ENCODE data around the gene SV2B. TPM values are rescaled to one million over a fixed set of nuclear protein-coding genes. Genes with fewer than 3 reads are reported as not detected.

Gene SV2B
- total and polyA plus RNA-seq, 2 experiments from 2014 or later = 0.06 to 0.76 TPM

DNA sequence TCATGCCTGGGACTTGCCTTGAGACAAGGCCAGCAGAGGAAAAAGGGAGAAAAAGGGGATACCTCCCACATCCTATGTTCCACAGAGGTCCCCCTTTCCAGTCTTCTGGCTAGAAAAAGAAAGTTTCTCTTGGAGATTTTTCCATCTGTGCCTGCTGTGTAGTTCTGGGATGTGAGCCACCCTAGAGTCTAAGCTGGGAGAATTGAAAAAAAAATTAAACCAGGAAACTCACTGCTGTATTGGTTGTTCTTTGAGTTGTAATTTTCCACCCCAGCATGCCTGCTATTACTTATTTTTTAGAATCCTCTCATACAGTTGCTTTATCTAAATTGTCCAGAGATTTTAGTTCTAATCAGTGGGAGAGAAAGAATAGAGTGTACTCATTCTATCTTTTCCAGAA, 68.4 kb downstream of the SV2B start:
- no peak overlapping the region for H3K4me3 Mint-ChIP-seq
- H3K4me1 Mint-ChIP-seq = no peaks in the 10 kb centered on the region
- no peak overlapping the region for H2AFZ ChIP-seq
- H4K20me1 ChIP-seq (replicated peaks; ENCODE audit: insufficient read depth) = no peaks in the 10 kb centered on the region
- ATAC-seq (no peak), DNase-seq (ENCODE audit: low spot score) (no peak)
- H3K36me3 Mint-ChIP-seq (ENCODE audit: low read depth) = peaks cover 11% of the 10 kb centered on the region; the same call in 2 of the 3 replicates
- H3K4me2 ChIP-seq = no peak overlapping the region
- H3K9me2 ChIP-seq (ENCODE audit: insufficient read depth) = no peaks in the 10 kb centered on the region
- H3K27me3 Mint-ChIP-seq (ENCODE audit: insufficient read depth, low read depth, poor library complexity) = peaks cover 4% of the 10 kb centered on the region
- H3K36me3 ChIP-seq (ENCODE audit: insufficient read depth) = no peaks in the 10 kb centered on the region
- no peak overlapping the region for H3K27ac ChIP-seq (ENCODE audit: low read depth)
- no peak for TF ChIP-seq JUNB (IDR thresholded peaks at IDR 0.05; ENCODE audit: unreplicated experiment)
- TF ChIP-seq ZNF331 (CRISPR knock-in tag; IDR thresholded peaks at IDR 0.05; ENCODE audit: low read depth) = no peak
- no peak for TF ChIP-seq EZH2phosphoT487 (IDR thresholded peaks at IDR 0.05; ENCODE audit: unreplicated experiment)
- TF ChIP-seq, protein P1, sequence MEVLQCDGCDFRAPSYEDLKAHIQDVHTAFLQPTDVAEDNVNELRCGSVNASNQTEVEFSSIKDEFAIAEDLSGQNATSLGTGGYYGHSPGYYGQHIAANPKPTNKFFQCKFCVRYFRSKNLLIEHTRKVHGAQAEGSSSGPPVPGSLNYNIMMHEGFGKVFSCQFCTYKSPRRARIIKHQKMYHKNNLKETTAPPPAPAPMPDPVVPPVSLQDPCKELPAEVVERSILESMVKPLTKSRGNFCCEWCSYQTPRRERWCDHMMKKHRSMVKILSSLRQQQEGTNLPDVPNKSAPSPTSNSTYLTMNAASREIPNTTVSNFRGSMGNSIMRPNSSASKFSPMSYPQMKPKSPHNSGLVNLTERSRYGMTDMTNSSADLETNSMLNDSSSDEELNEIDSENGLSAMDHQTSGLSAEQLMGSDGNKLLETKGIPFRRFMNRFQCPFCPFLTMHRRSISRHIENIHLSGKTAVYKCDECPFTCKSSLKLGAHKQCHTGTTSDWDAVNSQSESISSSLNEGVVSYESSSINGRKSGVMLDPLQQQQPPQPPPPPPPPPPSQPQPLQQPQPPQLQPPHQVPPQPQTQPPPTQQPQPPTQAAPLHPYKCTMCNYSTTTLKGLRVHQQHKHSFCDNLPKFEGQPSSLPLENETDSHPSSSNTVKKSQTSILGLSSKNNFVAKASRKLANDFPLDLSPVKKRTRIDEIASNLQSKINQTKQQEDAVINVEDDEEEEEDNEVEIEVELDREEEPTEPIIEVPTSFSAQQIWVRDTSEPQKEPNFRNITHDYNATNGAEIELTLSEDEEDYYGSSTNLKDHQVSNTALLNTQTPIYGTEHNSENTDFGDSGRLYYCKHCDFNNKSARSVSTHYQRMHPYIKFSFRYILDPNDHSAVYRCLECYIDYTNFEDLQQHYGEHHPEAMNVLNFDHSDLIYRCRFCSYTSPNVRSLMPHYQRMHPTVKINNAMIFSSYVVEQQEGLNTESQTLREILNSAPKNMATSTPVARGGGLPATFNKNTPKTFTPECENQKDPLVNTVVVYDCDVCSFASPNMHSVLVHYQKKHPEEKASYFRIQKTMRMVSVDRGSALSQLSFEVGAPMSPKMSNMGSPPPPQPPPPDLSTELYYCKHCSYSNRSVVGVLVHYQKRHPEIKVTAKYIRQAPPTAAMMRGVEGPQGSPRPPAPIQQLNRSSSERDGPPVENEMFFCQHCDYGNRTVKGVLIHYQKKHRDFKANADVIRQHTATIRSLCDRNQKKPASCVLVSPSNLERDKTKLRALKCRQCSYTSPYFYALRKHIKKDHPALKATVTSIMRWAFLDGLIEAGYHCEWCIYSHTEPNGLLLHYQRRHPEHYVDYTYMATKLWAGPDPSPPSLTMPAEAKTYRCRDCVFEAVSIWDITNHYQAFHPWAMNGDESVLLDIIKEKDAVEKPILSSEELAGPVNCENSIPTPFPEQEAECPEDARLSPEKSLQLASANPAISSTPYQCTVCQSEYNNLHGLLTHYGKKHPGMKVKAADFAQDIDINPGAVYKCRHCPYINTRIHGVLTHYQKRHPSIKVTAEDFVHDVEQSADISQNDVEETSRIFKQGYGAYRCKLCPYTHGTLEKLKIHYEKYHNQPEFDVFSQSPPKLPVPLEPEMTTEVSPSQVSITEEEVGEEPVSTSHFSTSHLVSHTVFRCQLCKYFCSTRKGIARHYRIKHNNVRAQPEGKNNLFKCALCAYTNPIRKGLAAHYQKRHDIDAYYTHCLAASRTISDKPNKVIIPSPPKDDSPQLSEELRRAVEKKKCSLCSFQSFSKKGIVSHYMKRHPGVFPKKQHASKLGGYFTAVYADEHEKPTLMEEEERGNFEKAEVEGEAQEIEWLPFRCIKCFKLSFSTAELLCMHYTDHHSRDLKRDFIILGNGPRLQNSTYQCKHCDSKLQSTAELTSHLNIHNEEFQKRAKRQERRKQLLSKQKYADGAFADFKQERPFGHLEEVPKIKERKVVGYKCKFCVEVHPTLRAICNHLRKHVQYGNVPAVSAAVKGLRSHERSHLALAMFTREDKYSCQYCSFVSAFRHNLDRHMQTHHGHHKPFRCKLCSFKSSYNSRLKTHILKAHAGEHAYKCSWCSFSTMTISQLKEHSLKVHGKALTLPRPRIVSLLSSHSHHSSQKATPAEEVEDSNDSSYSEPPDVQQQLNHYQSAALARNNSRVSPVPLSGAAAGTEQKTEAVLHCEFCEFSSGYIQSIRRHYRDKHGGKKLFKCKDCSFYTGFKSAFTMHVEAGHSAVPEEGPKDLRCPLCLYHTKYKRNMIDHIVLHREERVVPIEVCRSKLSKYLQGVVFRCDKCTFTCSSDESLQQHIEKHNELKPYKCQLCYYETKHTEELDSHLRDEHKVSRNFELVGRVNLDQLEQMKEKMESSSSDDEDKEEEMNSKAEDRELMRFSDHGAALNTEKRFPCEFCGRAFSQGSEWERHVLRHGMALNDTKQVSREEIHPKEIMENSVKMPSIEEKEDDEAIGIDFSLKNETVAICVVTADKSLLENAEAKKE (CRISPR knock-in tag; IDR thresholded peaks at IDR 0.05) = no peak
- TF ChIP-seq, protein P2, sequence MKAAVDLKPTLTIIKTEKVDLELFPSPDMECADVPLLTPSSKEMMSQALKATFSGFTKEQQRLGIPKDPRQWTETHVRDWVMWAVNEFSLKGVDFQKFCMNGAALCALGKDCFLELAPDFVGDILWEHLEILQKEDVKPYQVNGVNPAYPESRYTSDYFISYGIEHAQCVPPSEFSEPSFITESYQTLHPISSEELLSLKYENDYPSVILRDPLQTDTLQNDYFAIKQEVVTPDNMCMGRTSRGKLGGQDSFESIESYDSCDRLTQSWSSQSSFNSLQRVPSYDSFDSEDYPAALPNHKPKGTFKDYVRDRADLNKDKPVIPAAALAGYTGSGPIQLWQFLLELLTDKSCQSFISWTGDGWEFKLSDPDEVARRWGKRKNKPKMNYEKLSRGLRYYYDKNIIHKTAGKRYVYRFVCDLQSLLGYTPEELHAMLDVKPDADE (IDR thresholded peaks at IDR 0.05) = no peak
- TF ChIP-seq, protein P3, sequence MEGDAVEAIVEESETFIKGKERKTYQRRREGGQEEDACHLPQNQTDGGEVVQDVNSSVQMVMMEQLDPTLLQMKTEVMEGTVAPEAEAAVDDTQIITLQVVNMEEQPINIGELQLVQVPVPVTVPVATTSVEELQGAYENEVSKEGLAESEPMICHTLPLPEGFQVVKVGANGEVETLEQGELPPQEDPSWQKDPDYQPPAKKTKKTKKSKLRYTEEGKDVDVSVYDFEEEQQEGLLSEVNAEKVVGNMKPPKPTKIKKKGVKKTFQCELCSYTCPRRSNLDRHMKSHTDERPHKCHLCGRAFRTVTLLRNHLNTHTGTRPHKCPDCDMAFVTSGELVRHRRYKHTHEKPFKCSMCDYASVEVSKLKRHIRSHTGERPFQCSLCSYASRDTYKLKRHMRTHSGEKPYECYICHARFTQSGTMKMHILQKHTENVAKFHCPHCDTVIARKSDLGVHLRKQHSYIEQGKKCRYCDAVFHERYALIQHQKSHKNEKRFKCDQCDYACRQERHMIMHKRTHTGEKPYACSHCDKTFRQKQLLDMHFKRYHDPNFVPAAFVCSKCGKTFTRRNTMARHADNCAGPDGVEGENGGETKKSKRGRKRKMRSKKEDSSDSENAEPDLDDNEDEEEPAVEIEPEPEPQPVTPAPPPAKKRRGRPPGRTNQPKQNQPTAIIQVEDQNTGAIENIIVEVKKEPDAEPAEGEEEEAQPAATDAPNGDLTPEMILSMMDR (conservative IDR thresholded peaks at IDR 0.05; ENCODE audit: low read depth in 2 of 2) = no peak
- TF ChIP-seq CREB1 (CRISPR knock-in tag; IDR thresholded peaks at IDR 0.05; ENCODE audit: low read depth) = no peak
- TF ChIP-seq STAT1 (IDR thresholded peaks at IDR 0.05; ENCODE audit: unreplicated experiment) = no peak
- no peak for TF ChIP-seq POLR2AphosphoS5 (IDR thresholded peaks at IDR 0.05; ENCODE audit: low read depth)
- TF ChIP-seq, protein P4, sequence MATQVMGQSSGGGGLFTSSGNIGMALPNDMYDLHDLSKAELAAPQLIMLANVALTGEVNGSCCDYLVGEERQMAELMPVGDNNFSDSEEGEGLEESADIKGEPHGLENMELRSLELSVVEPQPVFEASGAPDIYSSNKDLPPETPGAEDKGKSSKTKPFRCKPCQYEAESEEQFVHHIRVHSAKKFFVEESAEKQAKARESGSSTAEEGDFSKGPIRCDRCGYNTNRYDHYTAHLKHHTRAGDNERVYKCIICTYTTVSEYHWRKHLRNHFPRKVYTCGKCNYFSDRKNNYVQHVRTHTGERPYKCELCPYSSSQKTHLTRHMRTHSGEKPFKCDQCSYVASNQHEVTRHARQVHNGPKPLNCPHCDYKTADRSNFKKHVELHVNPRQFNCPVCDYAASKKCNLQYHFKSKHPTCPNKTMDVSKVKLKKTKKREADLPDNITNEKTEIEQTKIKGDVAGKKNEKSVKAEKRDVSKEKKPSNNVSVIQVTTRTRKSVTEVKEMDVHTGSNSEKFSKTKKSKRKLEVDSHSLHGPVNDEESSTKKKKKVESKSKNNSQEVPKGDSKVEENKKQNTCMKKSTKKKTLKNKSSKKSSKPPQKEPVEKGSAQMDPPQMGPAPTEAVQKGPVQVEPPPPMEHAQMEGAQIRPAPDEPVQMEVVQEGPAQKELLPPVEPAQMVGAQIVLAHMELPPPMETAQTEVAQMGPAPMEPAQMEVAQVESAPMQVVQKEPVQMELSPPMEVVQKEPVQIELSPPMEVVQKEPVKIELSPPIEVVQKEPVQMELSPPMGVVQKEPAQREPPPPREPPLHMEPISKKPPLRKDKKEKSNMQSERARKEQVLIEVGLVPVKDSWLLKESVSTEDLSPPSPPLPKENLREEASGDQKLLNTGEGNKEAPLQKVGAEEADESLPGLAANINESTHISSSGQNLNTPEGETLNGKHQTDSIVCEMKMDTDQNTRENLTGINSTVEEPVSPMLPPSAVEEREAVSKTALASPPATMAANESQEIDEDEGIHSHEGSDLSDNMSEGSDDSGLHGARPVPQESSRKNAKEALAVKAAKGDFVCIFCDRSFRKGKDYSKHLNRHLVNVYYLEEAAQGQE (IDR thresholded peaks at IDR 0.05; ENCODE audit: unreplicated experiment) = no peak
- no peak for TF ChIP-seq ZNF114 (CRISPR knock-in tag; IDR thresholded peaks at IDR 0.05)
- TF ChIP-seq NANOG (IDR thresholded peaks at IDR 0.05; ENCODE audit: borderline replicate concordance) = no peak
- no peak for TF ChIP-seq EZH2 (IDR thresholded peaks at IDR 0.05; ENCODE audit: low read depth, unreplicated experiment)
- no peaks in the 10 kb centered on the region for H3F3A ChIP-seq (replicated peaks; ENCODE audit: low read depth)
- H3K9me3 Mint-ChIP-seq = peaks cover 37% of the 10 kb centered on the region
- no peak overlapping the region for H3K27ac Mint-ChIP-seq
- no peaks in the 10 kb centered on the region for H3K79me2 ChIP-seq (replicated peaks; ENCODE audit: insufficient read depth)
- no peaks in the 10 kb centered on the region for H3K4me1 ChIP-seq (ENCODE audit: insufficient read depth)
- H3K4me3 ChIP-seq = no peak overlapping the region
- no peaks in the 10 kb centered on the region for H3K27me3 ChIP-seq (ENCODE audit: insufficient read depth)
